Liver (tissue), 3 donors: Measurements from ENCODE around the gene TRIM9.

ENCODE experiments used
- FOXA1 ChIP-seq: IDR thresholded peaks from 2 replicates; pipeline ENCODE4 v1.6.1; 2016; ENCODE audit warnings: antibody characterized with exemption
- RAD21 ChIP-seq, 2 donors: IDR thresholded peaks; 2 replicates each; pipeline ENCODE4 v1.6.1; 2016; ENCODE audit warnings: antibody characterized with exemption in 2 of 2, mild to moderate bottlenecking in 2 of 2
- YY1 ChIP-seq: IDR thresholded peaks from 2 replicates; pipeline ENCODE4 v1.6.1; 2016; ENCODE audit warnings: antibody characterized with exemption, mild to moderate bottlenecking
- TF ChIP-seq, protein P1 (sequence below): fragments of 150-350 bp; IDR thresholded peaks from 2 replicates; pipeline ENCODE4 v1.5.1; 2017; ENCODE audit warnings: improper control_type of control experiment, low read depth, low read length; ENCODE audit not compliant: missing input control
- TF ChIP-seq, protein P2 (sequence below): IDR thresholded peaks from 2 replicates; pipeline ENCODE4 v1.6.1; 2016; ENCODE audit warnings: antibody characterized with exemption, mild to moderate bottlenecking
- TF ChIP-seq, protein P3 (sequence below): IDR thresholded peaks from 2 replicates; pipeline ENCODE4 v1.6.1; 2016; ENCODE audit warnings: antibody characterized with exemption
- donor health status: healthy.
- donor health status: healthy.

DNA sequence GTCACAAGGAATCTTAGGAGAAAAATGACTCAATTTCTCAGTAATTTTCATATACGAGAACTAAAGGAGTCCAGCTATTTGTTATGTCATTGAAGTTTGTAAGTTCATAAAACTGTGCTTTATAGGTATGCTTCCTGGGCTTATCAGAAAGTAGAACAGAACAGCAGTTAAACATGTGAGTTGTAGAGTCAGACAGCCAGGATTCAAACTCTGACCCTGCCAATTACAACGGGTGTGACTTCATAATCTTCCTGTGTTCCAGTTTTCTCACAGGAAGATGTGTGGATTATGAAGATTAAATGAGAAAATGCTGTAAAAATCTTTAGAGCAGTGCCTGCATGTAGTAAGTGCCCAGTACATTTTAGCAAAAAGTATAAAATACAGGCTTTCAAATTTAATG, 8.9 kb downstream of the TRIM9 start:
- TF ChIP-seq FOXA1 (no peak), RAD21 (IDR thresholded peaks at IDR 0.05) (no peak), YY1 (no peak)
- TF ChIP-seq, protein P1, sequence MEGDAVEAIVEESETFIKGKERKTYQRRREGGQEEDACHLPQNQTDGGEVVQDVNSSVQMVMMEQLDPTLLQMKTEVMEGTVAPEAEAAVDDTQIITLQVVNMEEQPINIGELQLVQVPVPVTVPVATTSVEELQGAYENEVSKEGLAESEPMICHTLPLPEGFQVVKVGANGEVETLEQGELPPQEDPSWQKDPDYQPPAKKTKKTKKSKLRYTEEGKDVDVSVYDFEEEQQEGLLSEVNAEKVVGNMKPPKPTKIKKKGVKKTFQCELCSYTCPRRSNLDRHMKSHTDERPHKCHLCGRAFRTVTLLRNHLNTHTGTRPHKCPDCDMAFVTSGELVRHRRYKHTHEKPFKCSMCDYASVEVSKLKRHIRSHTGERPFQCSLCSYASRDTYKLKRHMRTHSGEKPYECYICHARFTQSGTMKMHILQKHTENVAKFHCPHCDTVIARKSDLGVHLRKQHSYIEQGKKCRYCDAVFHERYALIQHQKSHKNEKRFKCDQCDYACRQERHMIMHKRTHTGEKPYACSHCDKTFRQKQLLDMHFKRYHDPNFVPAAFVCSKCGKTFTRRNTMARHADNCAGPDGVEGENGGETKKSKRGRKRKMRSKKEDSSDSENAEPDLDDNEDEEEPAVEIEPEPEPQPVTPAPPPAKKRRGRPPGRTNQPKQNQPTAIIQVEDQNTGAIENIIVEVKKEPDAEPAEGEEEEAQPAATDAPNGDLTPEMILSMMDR: no peak
- TF ChIP-seq, protein P2, sequence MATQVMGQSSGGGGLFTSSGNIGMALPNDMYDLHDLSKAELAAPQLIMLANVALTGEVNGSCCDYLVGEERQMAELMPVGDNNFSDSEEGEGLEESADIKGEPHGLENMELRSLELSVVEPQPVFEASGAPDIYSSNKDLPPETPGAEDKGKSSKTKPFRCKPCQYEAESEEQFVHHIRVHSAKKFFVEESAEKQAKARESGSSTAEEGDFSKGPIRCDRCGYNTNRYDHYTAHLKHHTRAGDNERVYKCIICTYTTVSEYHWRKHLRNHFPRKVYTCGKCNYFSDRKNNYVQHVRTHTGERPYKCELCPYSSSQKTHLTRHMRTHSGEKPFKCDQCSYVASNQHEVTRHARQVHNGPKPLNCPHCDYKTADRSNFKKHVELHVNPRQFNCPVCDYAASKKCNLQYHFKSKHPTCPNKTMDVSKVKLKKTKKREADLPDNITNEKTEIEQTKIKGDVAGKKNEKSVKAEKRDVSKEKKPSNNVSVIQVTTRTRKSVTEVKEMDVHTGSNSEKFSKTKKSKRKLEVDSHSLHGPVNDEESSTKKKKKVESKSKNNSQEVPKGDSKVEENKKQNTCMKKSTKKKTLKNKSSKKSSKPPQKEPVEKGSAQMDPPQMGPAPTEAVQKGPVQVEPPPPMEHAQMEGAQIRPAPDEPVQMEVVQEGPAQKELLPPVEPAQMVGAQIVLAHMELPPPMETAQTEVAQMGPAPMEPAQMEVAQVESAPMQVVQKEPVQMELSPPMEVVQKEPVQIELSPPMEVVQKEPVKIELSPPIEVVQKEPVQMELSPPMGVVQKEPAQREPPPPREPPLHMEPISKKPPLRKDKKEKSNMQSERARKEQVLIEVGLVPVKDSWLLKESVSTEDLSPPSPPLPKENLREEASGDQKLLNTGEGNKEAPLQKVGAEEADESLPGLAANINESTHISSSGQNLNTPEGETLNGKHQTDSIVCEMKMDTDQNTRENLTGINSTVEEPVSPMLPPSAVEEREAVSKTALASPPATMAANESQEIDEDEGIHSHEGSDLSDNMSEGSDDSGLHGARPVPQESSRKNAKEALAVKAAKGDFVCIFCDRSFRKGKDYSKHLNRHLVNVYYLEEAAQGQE: no peak
- TF ChIP-seq, protein P3, sequence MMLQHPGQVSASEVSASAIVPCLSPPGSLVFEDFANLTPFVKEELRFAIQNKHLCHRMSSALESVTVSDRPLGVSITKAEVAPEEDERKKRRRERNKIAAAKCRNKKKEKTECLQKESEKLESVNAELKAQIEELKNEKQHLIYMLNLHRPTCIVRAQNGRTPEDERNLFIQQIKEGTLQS: no peak
